ENCODE measurements around the gene SLCO3A1. TPM values are rescaled to one million over a fixed set of nuclear protein-coding genes. Genes with fewer than 3 reads are reported as not detected.

SLCO3A1 gene
- total RNA-seq, 1 experiment from 2014 or later, result 37.8 TPM

DNA sequence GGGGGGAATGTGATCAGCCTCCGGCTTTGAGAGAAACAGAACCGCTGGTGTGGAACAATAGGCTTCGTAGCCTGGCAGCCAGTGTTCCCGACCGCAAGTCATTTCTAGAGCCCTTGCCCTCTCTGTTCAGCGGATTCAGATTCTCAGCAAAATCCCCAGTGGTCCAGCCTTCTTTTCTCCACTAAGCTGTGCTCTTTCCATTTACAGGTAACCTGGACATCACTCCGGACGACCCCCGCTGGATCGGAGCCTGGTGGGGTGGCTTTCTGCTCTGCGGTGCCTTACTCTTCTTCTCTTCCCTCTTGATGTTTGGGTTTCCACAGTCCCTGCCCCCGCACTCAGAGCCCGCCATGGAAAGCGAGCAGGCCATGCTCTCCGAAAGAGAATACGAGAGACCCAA is 250.6 kb downstream of the SLCO3A1 start:
- no peak for DNase-seq
- CTCF ChIA-PET, result no interaction called here
- Histone ChIP-seq H4K20me1 (ENCODE audit: insufficient read depth) (no peaks in the 10 kb centered on the region), H3K4me3 (no peak overlapping the region), H3F3A (ENCODE audit: insufficient read depth, low read depth) (no peaks in the 10 kb centered on the region), H3K4me1 (replicated peaks; ENCODE audit: insufficient read depth) (no peaks in the 10 kb centered on the region), H3K4me2 (no peak overlapping the region), H3K9me2 (ENCODE audit: insufficient read depth) (no peaks in the 10 kb centered on the region), H3K27ac (no peak overlapping the region), H2AFZ (no peak overlapping the region), H3K27me3 (ENCODE audit: insufficient read depth, low read depth) (no peaks in the 10 kb centered on the region), H3K36me3 (ENCODE audit: low read depth) (no peaks in the 10 kb centered on the region), H3K9me3 (ENCODE audit: insufficient read depth, low read depth) (no peaks in the 10 kb centered on the region), H3K79me2 (ENCODE audit: low read depth) (no peaks in the 10 kb centered on the region)
- BruUV-seq (replicated peaks), result no TSS peak
- POLR2A ChIA-PET (ENCODE audit: unreplicated experiment), result no interaction called here
- intact Hi-C loops (cut with micrococcal nuclease; ENCODE audit: unreplicated experiment), result no loop called here
- TF ChIP-seq EZH2 (IDR thresholded peaks at IDR 0.05; ENCODE audit: low read depth), result no peak
- no peak for TF ChIP-seq CTCF (conservative IDR thresholded peaks at IDR 0.05)

GRCh38 chr15:92105611-92106010 is 252.1 kb downstream of the SLCO3A1 start:
- no peak for DNase-seq
- intact Hi-C loops (cut with micrococcal nuclease; ENCODE audit: unreplicated experiment), result no loop called here
- Histone ChIP-seq H2AFZ (no peak overlapping the region), H3K27me3 (ENCODE audit: insufficient read depth, low read depth) (no peaks in the 10 kb centered on the region), H3K4me3 (no peak overlapping the region), H4K20me1 (ENCODE audit: insufficient read depth) (no peaks in the 10 kb centered on the region), H3K27ac (no peak overlapping the region), H3K79me2 (ENCODE audit: low read depth) (no peaks in the 10 kb centered on the region), H3K36me3 (ENCODE audit: low read depth) (no peaks in the 10 kb centered on the region), H3K9me2 (ENCODE audit: insufficient read depth) (no peaks in the 10 kb centered on the region), H3F3A (ENCODE audit: insufficient read depth, low read depth) (no peaks in the 10 kb centered on the region), H3K9me3 (ENCODE audit: insufficient read depth, low read depth) (no peaks in the 10 kb centered on the region), H3K4me2 (no peak overlapping the region), H3K4me1 (replicated peaks; ENCODE audit: insufficient read depth) (no peaks in the 10 kb centered on the region)
- POLR2A ChIA-PET (ENCODE audit: unreplicated experiment), result no interaction called here
- CTCF ChIA-PET, result interaction anchor here (0.6 kb wide), 1 partner anchor 1577 kb away, joined by 17 read pairs; no protein-coding TSS in a partner anchor
- TF ChIP-seq CTCF (conservative IDR thresholded peaks at IDR 0.05), result no peak
- BruUV-seq (replicated peaks), result no TSS peak

GRCh38 chr15:92107510-92107909 is 254.0 kb downstream of the SLCO3A1 start:
- POLR2A ChIA-PET (ENCODE audit: unreplicated experiment), result no interaction called here
- CTCF ChIA-PET, result interaction anchor here (0.7 kb wide), 1 partner anchor 642 kb away, joined by 21 read pairs; no protein-coding TSS in a partner anchor
- Histone ChIP-seq H3K9me2 (ENCODE audit: insufficient read depth) (no peaks in the 10 kb centered on the region), H2AFZ (no peak overlapping the region), H3K27ac (no peak overlapping the region), H3K9me3 (ENCODE audit: insufficient read depth, low read depth) (no peaks in the 10 kb centered on the region), H3K79me2 (ENCODE audit: low read depth) (no peaks in the 10 kb centered on the region), H3K27me3 (ENCODE audit: insufficient read depth, low read depth) (no peaks in the 10 kb centered on the region), H3K36me3 (ENCODE audit: low read depth) (no peaks in the 10 kb centered on the region), H3K4me1 (replicated peaks; ENCODE audit: insufficient read depth) (no peaks in the 10 kb centered on the region), H3F3A (ENCODE audit: insufficient read depth, low read depth) (no peaks in the 10 kb centered on the region), H3K4me2 (no peak overlapping the region), H4K20me1 (ENCODE audit: insufficient read depth) (no peaks in the 10 kb centered on the region), H3K4me3 (no peak overlapping the region)
- intact Hi-C loops (cut with micrococcal nuclease; ENCODE audit: unreplicated experiment), result no loop called here
- no peak for TF ChIP-seq EZH2 (IDR thresholded peaks at IDR 0.05; ENCODE audit: low read depth)
- TF ChIP-seq CTCF (conservative IDR thresholded peaks at IDR 0.05), result no peak
- BruUV-seq (replicated peaks), result no TSS peak
- DNase-seq, result no peak

Data from PC-9 (cell line).